OCI-LY1 (cell line): Measurements from ENCODE around the gene NMT1.

ENCODE experiments used
- H2AFZ ChIP-seq: fragments of 200-600 bp; sonication (generic), shearing (Covaris generic); 2 replicates; pipeline ENCODE4 v1.6.0; 2014; ENCODE audit warnings: antibody characterized with exemption, mild to moderate bottlenecking, low read length
- H3F3A ChIP-seq: fragments of 200-600 bp; sonication (generic), shearing (Covaris generic); 2 replicates; pipeline ENCODE4 v1.6.0; 2014; ENCODE audit warnings: mild to moderate bottlenecking, antibody characterized with exemption, low read length, moderate library complexity; ENCODE audit not compliant: insufficient read depth
- H3K27ac ChIP-seq: fragments of 200-600 bp; sonication (generic); 2 replicates; pipeline ENCODE4 v1.5.1; 2014; ENCODE audit warnings: low read length, mixed run types, mild to moderate bottlenecking, low read depth; ENCODE audit not compliant: poor library complexity, severe bottlenecking
- H3K27me3 ChIP-seq: fragments of 200-600 bp; sonication (generic); 2 replicates; pipeline ENCODE4 v1.6.0; 2014; ENCODE audit warnings: antibody characterized with exemption, mild to moderate bottlenecking, low read length, moderate library complexity; ENCODE audit not compliant: insufficient read depth
- H3K36me3 ChIP-seq: fragments of 200-600 bp; sonication (generic); 2 replicates; pipeline ENCODE4 v1.6.1; 2014; ENCODE audit warnings: mild to moderate bottlenecking, antibody characterized with exemption, low read length, moderate library complexity, mixed read lengths; ENCODE audit not compliant: insufficient read depth
- H3K4me1 ChIP-seq: fragments of 200-600 bp; sonication (generic); 2 replicates; pipeline ENCODE4 v1.5.1; 2014; ENCODE audit warnings: mild to moderate bottlenecking, low read length, moderate library complexity; ENCODE audit not compliant: insufficient read depth, severe bottlenecking
- H3K4me2 ChIP-seq: fragments of 200-600 bp; sonication (generic), shearing (Covaris generic); 2 replicates; pipeline ENCODE4 v1.6.1; 2014; ENCODE audit warnings: low read length
- H3K4me3 ChIP-seq: fragments of 200-600 bp; sonication (generic); 2 replicates; pipeline ENCODE4 v1.5.1; 2014; ENCODE audit warnings: low read length, low read depth, mild to moderate bottlenecking, mixed read lengths; ENCODE audit not compliant: poor library complexity, severe bottlenecking
- H3K79me2 ChIP-seq: fragments of 200-600 bp; shearing (Covaris generic); 2 replicates; pipeline ENCODE4 v1.6.1; 2016; ENCODE audit warnings: mixed run types, low read length, mixed read lengths; ENCODE audit not compliant: insufficient read depth
- H3K9ac ChIP-seq: fragments of 200-600 bp; sonication (generic), shearing (Covaris generic); 2 replicates; pipeline ENCODE4 v1.6.1; 2014; ENCODE audit warnings: mild to moderate bottlenecking, low read length, mixed read lengths
- H3K9me2 ChIP-seq: fragments of 200-600 bp; sonication (generic), shearing (Covaris generic); 2 replicates; pipeline ENCODE4 v1.6.1; 2014; ENCODE audit warnings: low read depth, mild to moderate bottlenecking, low read length, mixed read lengths
- H3K9me3 ChIP-seq: fragments of 200-600 bp; shearing (Covaris generic); 2 replicates; pipeline ENCODE4 v1.6.1; 2014; ENCODE audit warnings: low read length, mixed read lengths
- H4K20me1 ChIP-seq: fragments of 200-600 bp; sonication (generic), shearing (Covaris generic); 2 replicates; pipeline ENCODE4 v1.6.0; 2016; ENCODE audit warnings: mild to moderate bottlenecking, low read length; ENCODE audit not compliant: insufficient read depth
- CTCF ChIP-seq: fragments of 200-600 bp; sonication (generic), shearing (Covaris generic); IDR thresholded peaks from 2 replicates; pipeline ENCODE4 v1.5.1; 2017; ENCODE audit warnings: mild to moderate bottlenecking, antibody characterized with exemption, low read length, moderate library complexity, mixed read lengths
- EZH2 ChIP-seq: fragments of 200-600 bp; sonication (generic), shearing (Covaris generic); IDR thresholded peaks from 2 replicates; pipeline ENCODE4 v1.8.0; 2017; ENCODE audit warnings: borderline replicate concordance, mixed run types, mild to moderate bottlenecking, antibody characterized with exemption, low read length, moderate library complexity, mixed read lengths

Gene NMT1

GRCh38 chr17:45108051-45108450, 46.9 kb downstream of the NMT1 start:
- no peak for TF ChIP-seq EZH2
- no peak for TF ChIP-seq CTCF
- no peak overlapping the region for H3K4me2 ChIP-seq
- H3K4me1 ChIP-seq = no peaks in the 10 kb centered on the region
- no peaks in the 10 kb centered on the region for H3K9me3 ChIP-seq
- no peaks in the 10 kb centered on the region for H4K20me1 ChIP-seq
- H2AFZ ChIP-seq = no peak overlapping the region
- H3K36me3 ChIP-seq = peaks cover 59% of the 10 kb centered on the region
- no peak overlapping the region for H3K4me3 ChIP-seq
- no peaks in the 10 kb centered on the region for H3K79me2 ChIP-seq
- H3K9me2 ChIP-seq = no peaks in the 10 kb centered on the region
- H3K9ac ChIP-seq = no peak overlapping the region
- H3F3A ChIP-seq = no peaks in the 10 kb centered on the region
- H3K27me3 ChIP-seq = no peaks in the 10 kb centered on the region
- H3K27ac ChIP-seq = no peak overlapping the region

- no peak for TF ChIP-seq CTCF
- no peak for TF ChIP-seq EZH2
These were observed 47.7 kb downstream of the NMT1 start for GRCh38 chr17:45108595-45109521.

GRCh38 chr17:45110676-45111611, 49.8 kb downstream of the NMT1 start:
- H3K9ac ChIP-seq = no peak overlapping the region
- H3F3A ChIP-seq = no peaks in the 10 kb centered on the region
- peaks cover 32% of the 10 kb centered on the region for H3K36me3 ChIP-seq
- no peak overlapping the region for H2AFZ ChIP-seq
- TF ChIP-seq CTCF (no peak), EZH2 (no peak)
- no peak overlapping the region for H3K4me2 ChIP-seq
- no peaks in the 10 kb centered on the region for H3K9me2 ChIP-seq
- no peak overlapping the region for H3K4me3 ChIP-seq
- peaks cover 4% of the 10 kb centered on the region; the same call in 1 of the 2 replicates for H3K27me3 ChIP-seq
- no peaks in the 10 kb centered on the region for H3K9me3 ChIP-seq
- no peaks in the 10 kb centered on the region for H3K79me2 ChIP-seq
- H4K20me1 ChIP-seq = no peaks in the 10 kb centered on the region
- no peaks in the 10 kb centered on the region for H3K4me1 ChIP-seq
- no peak overlapping the region for H3K27ac ChIP-seq

More at GRCh38 chr17:45108595-45109521, 47.7 kb downstream of the NMT1 start:
- Histone ChIP-seq H3K36me3 (peaks cover 51% of the 10 kb centered on the region), H3K79me2 (no peaks in the 10 kb centered on the region), H4K20me1 (no peaks in the 10 kb centered on the region), H3K4me1 (no peaks in the 10 kb centered on the region), H2AFZ (no peak overlapping the region), H3K9me2 (no peaks in the 10 kb centered on the region), H3K9me3 (no peaks in the 10 kb centered on the region), H3K4me3 (no peak overlapping the region), H3K27me3 (no peaks in the 10 kb centered on the region), H3K4me2 (no peak overlapping the region), H3F3A (no peaks in the 10 kb centered on the region), H3K27ac (no peak overlapping the region), H3K9ac (no peak overlapping the region)
